HepG2 (cell line): ENCODE data around the gene SNED1. TPM values are rescaled to one million over a fixed set of nuclear protein-coding genes. Genes with fewer than 3 reads are reported as not detected.
A peak's percentile ranks its signal among the peaks of the same experiment; 100 is the strongest.

Source experiments
- ATAC-seq: fragments of 200-7000 bp; cut with Tn5 transposase; 3 replicates; pipeline ENCODE4 v1.9.1; 2020; ENCODE audit warnings: mild to moderate bottlenecking, moderate library complexity
- BruUV-seq: library from RNA; stranded (reverse); fragments of 400-500 nt; replicated peaks from 2 replicates; lab custom pipeline; 2021; lab: Mats Ljungman, UMichigan
- CTCF ChIA-PET: fragments of 300-600 bp; formaldehyde crosslinking; extraction: SDS; loops from one replicate; lab custom pipeline; 2021; ENCODE audit warnings: low total read pairs, inconsistent platforms, low intra/inter-chr PET ratio; lab: Yijun Ruan, JAX
- POLR2A ChIA-PET: fragments of 350-600 bp; sonication (Branson Sonifier 250); formaldehyde crosslinking; loops from one replicate; lab custom pipeline; 2020; ENCODE audit warnings: antibody characterized with exemption, inconsistent platforms; lab: Yijun Ruan, JAX
- DNase-seq: peaks from one replicate; pipeline ENCODE4 v3.0.0-alpha.2; 2015; ENCODE audit warnings: low spot score
- FAIRE-seq: peaks from 3 replicates; lab custom pipeline; 2011; peaks lifted over from hg19 to GRCh38; lab: Jason Lieb, UNC
- H2AFZ ChIP-seq: one replicate; pipeline ENCODE4 v1.6.1; 2011; ENCODE audit warnings: low read length, inconsistent platforms
- H3K27ac ChIP-seq: fragments of 300-600 bp; 3 replicates; pipeline ENCODE4 v1.8.0; 2011; ENCODE audit warnings: mixed run types, mild to moderate bottlenecking, mixed read lengths, low read length, inconsistent platforms; ENCODE audit not compliant: insufficient read depth; ENCODE audit errors: extremely low read length
- H3K27me3 ChIP-seq, 2 experiments: fragments of 200-600 bp in 1 of 2; 2 replicates in 1 of 2; 3 replicates in 1 of 2; pipeline versions ENCODE4 v1.6.0 to v1.8.0; 2011; ENCODE audit warnings: low read length in 2 of 2, mild to moderate bottlenecking in 2 of 2, moderate library complexity in 2 of 2, inconsistent platforms in 1 of 2; ENCODE audit not compliant: insufficient read depth in 2 of 2, control insufficient read depth in 1 of 2
- H3K36me3 ChIP-seq, 2 experiments: fragments of 200-600 bp in 1 of 2; replicated peaks in 1 of 2; 2 replicates in 1 of 2; 3 replicates in 1 of 2; pipeline versions ENCODE4 v1.5.1 to v1.8.0; 2011; ENCODE audit warnings: low read length in 2 of 2, inconsistent platforms in 1 of 2; ENCODE audit not compliant: insufficient read depth in 2 of 2, control insufficient read depth in 1 of 2
- H3K4me1 ChIP-seq: 2 replicates; pipeline ENCODE4 v1.5.1; 2012; ENCODE audit warnings: low read length, inconsistent platforms; ENCODE audit not compliant: insufficient read depth
- H3K4me2 ChIP-seq: 2 replicates; pipeline ENCODE4 v1.6.0; 2011; ENCODE audit warnings: low read depth, low read length, inconsistent platforms
- H3K4me3 ChIP-seq, 3 experiments: fragments of 200-600 bp in 1 of 3; sonication (generic), shearing (Covaris generic) in 1 of 3; replicated peaks in 1 of 3; 2 replicates each; pipeline ENCODE4 v1.5.1; 2011 to 2016; ENCODE audit warnings: low read length in 3 of 3, inconsistent platforms in 2 of 3, low read depth in 2 of 3, mild to moderate bottlenecking in 2 of 3, control low read depth in 1 of 3, mixed read lengths in 1 of 3; ENCODE audit not compliant: insufficient read depth in 1 of 3
- H3K79me2 ChIP-seq: one replicate; pipeline ENCODE4 v1.6.1; 2011; ENCODE audit warnings: low read length, inconsistent platforms; ENCODE audit not compliant: insufficient read depth
- H3K9ac ChIP-seq: 2 replicates; pipeline ENCODE4 v1.6.0; 2011; ENCODE audit warnings: mild to moderate bottlenecking, low read depth, low read length, inconsistent platforms; ENCODE audit not compliant: insufficient read depth
- H3K9me3 ChIP-seq: 2 replicates; pipeline ENCODE4 v1.5.1; 2012; ENCODE audit warnings: mild to moderate bottlenecking, low read length
- H4K20me1 ChIP-seq: 2 replicates; pipeline ENCODE4 v1.6.0; 2011; ENCODE audit warnings: inconsistent platforms, mild to moderate bottlenecking, low read length, moderate library complexity; ENCODE audit not compliant: insufficient read depth
- HNRNPL ChIP-seq: fragments of 200-400 bp; formaldehyde crosslinking; IDR thresholded peaks from 2 replicates; pipeline ENCODE4 v1.6.1; 2017; ENCODE audit warnings: mild to moderate bottlenecking, low read depth, low read length
- ZHX2 ChIP-seq, 2 experiments: sonication (generic) in 1 of 2; formaldehyde crosslinking in 1 of 2; IDR thresholded peaks; 2 replicates each; pipeline versions ENCODE4 v1.6.1 to v1.9.0; 2014 to 2022; ENCODE audit warnings: antibody characterized with exemption in 1 of 2, borderline replicate concordance in 1 of 2, inconsistent platforms in 1 of 2, low read depth in 1 of 2, missing genetic modification reagents in 1 of 2
- ZNF333 ChIP-seq: sonication (generic); formaldehyde crosslinking; IDR thresholded peaks from 2 replicates; pipeline ENCODE4 v1.4.0; 2020; ENCODE audit warnings: mild to moderate bottlenecking, missing genetic modification reagents, borderline replicate concordance
- ZNF891 ChIP-seq: sonication (generic); formaldehyde crosslinking; IDR thresholded peaks from 2 replicates; pipeline ENCODE4 v1.5.0; 2020; ENCODE audit warnings: mild to moderate bottlenecking, missing genetic modification reagents
- WGBS: methylation state at CpG from one replicate; pipeline ENCODE4 v1.1.6; 2017; ENCODE audit warnings: low lambda C conversion rate; 5-methylcytosine and 5-hydroxymethylcytosine counted together
- in situ Hi-C: cut with HindIII; loops from 2 replicates; pipeline ENCODE4 v1.10.0; 2017; ENCODE audit warnings: low pct_unique_long_range_greater_than_20kb; ENCODE audit not compliant: extremely low pct_ligation_motif_present
- intact Hi-C: fragments of 100-400 bp; cut with micrococcal nuclease; formaldehyde crosslinking; loops from one replicate; pipeline ENCODE4 v1.10.0; 2022; ENCODE audit not compliant: unreplicated experiment
- polyA plus RNA-seq, 8 experiments: library from polyadenylated mRNA; depleted of rRNA in 3 of 8; stranded (reverse) in 7 of 8; unstranded in 1 of 8; fragments of >200 nt; fragmentation: Illumina TruSeq in 4 of 8; extraction: Trizol in 4 of 8; gene quantifications; 2 replicates each; pipeline versions ENCODE4 v1.2.1 to v1.2.3, GENCODE V29; 2011 to 2016; ENCODE audit warnings: low read depth in 4 of 8, missing spikeins in 1 of 8, mixed read lengths in 1 of 8; ENCODE audit not compliant: insufficient read depth in 1 of 8
- total RNA-seq, 5 experiments: library from RNA; depleted of rRNA; stranded (reverse); fragments of >200 nt; fragmentation: Illumina TruSeq; extraction: Trizol; gene quantifications; 2 replicates each; pipeline ENCODE4 v1.2.3, GENCODE V29; 2016; ENCODE audit warnings: low read depth in 1 of 5

The SNED1 gene
- total and polyA plus RNA-seq, 2 of the 13 experiments (the other 11 are each of a cell fraction or from before 2014, with no cell fraction given), result 0.15 to 0.65 TPM

- no peak overlapping the region for H3K9ac ChIP-seq
- ATAC-seq (peak; percentile 19), FAIRE-seq (no peak), DNase-seq (no peak)
- ChIA-PET POLR2A (no interaction called here), CTCF (no interaction called here)
- peak overlapping the region; percentile 68; the same call in 1 of the 2 replicates for H3K4me2 ChIP-seq
- no peaks in the 10 kb centered on the region for H3K79me2 ChIP-seq
- 0 out of 2 replicates have a peak, but pooled peaks cover 8% of the 10 kb centered on the region for H3K4me1 ChIP-seq
- H3K27ac ChIP-seq, result no peak overlapping the region
- H3K9me3 ChIP-seq, result no peaks in the 10 kb centered on the region
- WGBS, result 44% methylated on average over 13 of the region's 13 CpGs
- no peaks in the 10 kb centered on the region; the same call in 1 of the 2 replicates for H4K20me1 ChIP-seq
- H3K36me3 ChIP-seq, result no peaks in the 10 kb centered on the region
- no peak overlapping the region for H2AFZ ChIP-seq
- BruUV-seq, result no TSS peak
- intact Hi-C loops (loop anchor here (2.0 kb wide), 1 partner anchor 212 kb away; no protein-coding TSS in a partner anchor), in situ Hi-C loops (no loop called here)
- peaks cover 8 to 38% of the 10 kb centered on the region in 2 experiments for H3K27me3 ChIP-seq
- H3K4me3 ChIP-seq, result no peak overlapping the region; a peak in 1 of 6 replicates
- TF ChIP-seq HNRNPL (no peak), ZNF891 (CRISPR knock-in tag) (0 out of 2 replicates have a peak, but pooled peaks have one; percentile 4), ZNF333 (CRISPR knock-in tag) (0 out of 2 replicates have a peak, but pooled peaks have one; percentile 41), ZHX2 (IDR thresholded peaks at IDR 0.05; ENCODE audit: low read depth) (0 out of 2 replicates have a peak, but pooled peaks have one; percentile 21), ZHX2 (CRISPR knock-in tag; IDR thresholded peaks at IDR 0.05; ENCODE audit: borderline replicate concordance) (no peak)
Observed at GRCh38 chr2:241063093-241063551, 64.7 kb downstream of the SNED1 start.
